Sigmoid colon (tissue), 4 donors: Measurements from ENCODE around the gene ALS2CL.

Experiments
- CTCF ChIP-seq, 4 experiments: fragments of 450-650 bp in 3 of 4; fragments of 200-600 bp in 1 of 4; IDR thresholded peaks; one replicate each; pipeline ENCODE4 v1.5.1; 2016 to 2019; ENCODE audit warnings: antibody characterized with exemption in 4 of 4, mild to moderate bottlenecking in 3 of 4, moderate library complexity in 2 of 4
- EP300 ChIP-seq, 4 donors: sonication (generic); formaldehyde crosslinking; IDR thresholded peaks; one replicate each; pipeline ENCODE4 v1.6.1; 2017; ENCODE audit warnings: antibody characterized with exemption in 4 of 4
- POLR2A ChIP-seq, 2 donors: fragments of 450-650 bp; IDR thresholded peaks; one replicate each; pipeline ENCODE4 v1.6.1; 2016; ENCODE audit warnings: antibody characterized with exemption in 2 of 2, mild to moderate bottlenecking in 2 of 2, moderate library complexity in 2 of 2
- POLR2AphosphoS5 ChIP-seq, 4 donors: sonication (generic); formaldehyde crosslinking; IDR thresholded peaks; one replicate each; pipeline ENCODE4 v1.6.1; 2017; ENCODE audit warnings: antibody characterized with exemption in 4 of 4

DNA sequence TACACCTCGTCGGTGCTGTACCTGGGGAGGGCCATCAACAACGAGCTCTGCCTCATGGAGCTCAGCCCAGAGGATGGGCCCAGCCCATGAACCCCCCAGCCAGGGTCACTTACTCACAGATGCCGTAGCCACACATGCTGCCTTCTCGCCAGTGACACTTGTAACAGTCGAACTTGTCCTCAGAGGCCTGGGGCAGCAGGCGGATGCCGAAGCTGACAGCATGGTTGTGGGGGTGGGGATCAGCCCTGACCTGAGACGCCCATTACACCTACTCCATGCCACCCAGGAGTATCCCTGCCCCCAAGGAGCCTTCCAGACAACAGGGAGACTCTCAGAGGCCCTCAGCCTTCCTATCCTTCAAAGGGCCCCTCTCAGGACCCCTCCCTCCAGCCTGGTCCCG lies 12.1 kb downstream of the ALS2CL start:
- TF ChIP-seq CTCF (IDR thresholded peaks at IDR 0.05) (no peak), POLR2A (IDR thresholded peaks at IDR 0.05) (no peak), EP300 (IDR thresholded peaks at IDR 0.05) (no peak), POLR2AphosphoS5 (IDR thresholded peaks at IDR 0.05) (no peak)
